ENCODE data around the gene RDX. TPM values are rescaled to one million over a fixed set of nuclear protein-coding genes. Genes with fewer than 3 reads are reported as not detected.
"Not testable (repeated sequence)": the region's sequence is repeated elsewhere in the genome, so short reads cannot be mapped to it uniquely, and the experiment has no call there.

Gene RDX
- total RNA-seq, 4 donors from 2014 or later: 26.5 to 42.3 (median 32.6) TPM

- H3K4me3 ChIP-seq (ENCODE audit: low read depth, poor library complexity, severe bottlenecking): peak overlapping the region; percentile 86
- WGBS, 2 donors: 32 to 35% methylated on average over 10 of the region's 10 CpGs
- intact Hi-C loops (cut with DNase I; ENCODE audit: low total_unique reads): no loop called here
- no peak for DNase-seq (ENCODE audit: low spot score in 2 of 2)
- no peak for TF ChIP-seq CTCF (IDR thresholded peaks at IDR 0.05)
- TF ChIP-seq POLR2A (IDR thresholded peaks at IDR 0.05): no peak
These were observed 787 bp upstream of the RDX start for GRCh38 chr11:110297076-110297725.

GRCh38 chr11:110295531-110296225 is 736 bp downstream of the RDX start:
- no peak for TF ChIP-seq POLR2A (IDR thresholded peaks at IDR 0.05)
- no peak for TF ChIP-seq CTCF (IDR thresholded peaks at IDR 0.05)
- intact Hi-C loops (cut with DNase I; ENCODE audit: low total_unique reads): no loop called here
- WGBS, 2 donors: 0% methylated on average over 22 to 36 of the region's 39 CpGs
- H3K4me3 ChIP-seq (ENCODE audit: low read depth, poor library complexity, severe bottlenecking): peak overlapping the region; percentile 86
- DNase-seq (ENCODE audit: low spot score in 2 of 2): peak; percentile 34 to 90

GRCh38 chr11:110295086-110295485 is 1.3 kb downstream of the RDX start:
- TF ChIP-seq CTCF (IDR thresholded peaks at IDR 0.05) (no peak), POLR2A (IDR thresholded peaks at IDR 0.05) (no peak)
- no peak overlapping the region for H3K4me3 ChIP-seq (ENCODE audit: low read depth, poor library complexity, severe bottlenecking)
- DNase-seq (ENCODE audit: low spot score in 2 of 2): no peak
- WGBS, 2 donors: 2 to 7% methylated on average over 4 of the region's 4 CpGs
- intact Hi-C loops (cut with DNase I; ENCODE audit: low total_unique reads): no loop called here

- no peak overlapping the region for H3K4me3 ChIP-seq (ENCODE audit: low read depth, poor library complexity, severe bottlenecking)
- DNase-seq (ENCODE audit: low spot score in 2 of 2): no peak
- TF ChIP-seq POLR2A (IDR thresholded peaks at IDR 0.05): no peak
- intact Hi-C loops (cut with DNase I; ENCODE audit: low total_unique reads): no loop called here
- 37 to 38% methylated on average over 6 of the region's 6 CpGs for WGBS, 2 donors
These were observed 1.9 kb downstream of the RDX start for GRCh38 chr11:110294509-110294908.

- intact Hi-C loops (cut with DNase I; ENCODE audit: low total_unique reads): no loop called here
- TF ChIP-seq CTCF (IDR thresholded peaks at IDR 0.05): no peak
- TF ChIP-seq POLR2A (IDR thresholded peaks at IDR 0.05): no peak
- 78 to 79% methylated on average over 4 of the region's 4 CpGs for WGBS, 2 donors
- no peak for DNase-seq (ENCODE audit: low spot score in 2 of 2)
- H3K4me3 ChIP-seq (ENCODE audit: low read depth, poor library complexity, severe bottlenecking): no peak overlapping the region
These were observed 3.0 kb downstream of the RDX start for GRCh38 chr11:110293389-110293788.

- DNase-seq (ENCODE audit: low spot score in 2 of 2); intact Hi-C loops (cut with DNase I; ENCODE audit: low total_unique reads); H3K4me3 ChIP-seq (ENCODE audit: low read depth, poor library complexity, severe bottlenecking): not testable (repeated sequence)
- 78 to 84% methylated on average over 4 of the region's 4 CpGs for WGBS, 2 donors
These were observed 4.3 kb downstream of the RDX start for GRCh38 chr11:110292146-110292545.

Measured in lower leg skin (tissue), 4 donors.